Fibroblast of skin of abdomen (primary cell): Measurements from ENCODE around the gene SNTB2.
A peak's percentile ranks its signal among the peaks of the same experiment; 100 is the strongest.

Experiments
- DNase-seq: peaks from one replicate; pipeline ENCODE4 v3.0.0-alpha.2; 2013

Gene SNTB2

DNA sequence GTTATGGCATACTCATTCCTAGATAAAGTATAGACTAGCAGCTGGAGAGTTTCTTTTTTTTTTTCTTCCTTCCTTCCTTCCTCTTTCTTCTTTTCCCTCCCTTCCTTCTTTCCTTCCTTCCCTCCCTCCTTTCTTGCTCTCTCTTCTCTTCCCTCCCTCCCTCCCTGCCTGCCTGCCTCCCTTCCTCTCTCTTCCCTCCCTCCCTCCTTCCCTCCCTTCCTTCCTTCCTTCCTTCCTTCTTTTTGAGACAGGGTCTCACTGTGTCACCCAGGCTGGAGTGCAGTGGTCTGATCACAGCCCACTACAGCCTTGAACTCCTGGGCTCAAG lies 7.0 kb upstream of the SNTB2 start:
- no peak for DNase-seq

DNA sequence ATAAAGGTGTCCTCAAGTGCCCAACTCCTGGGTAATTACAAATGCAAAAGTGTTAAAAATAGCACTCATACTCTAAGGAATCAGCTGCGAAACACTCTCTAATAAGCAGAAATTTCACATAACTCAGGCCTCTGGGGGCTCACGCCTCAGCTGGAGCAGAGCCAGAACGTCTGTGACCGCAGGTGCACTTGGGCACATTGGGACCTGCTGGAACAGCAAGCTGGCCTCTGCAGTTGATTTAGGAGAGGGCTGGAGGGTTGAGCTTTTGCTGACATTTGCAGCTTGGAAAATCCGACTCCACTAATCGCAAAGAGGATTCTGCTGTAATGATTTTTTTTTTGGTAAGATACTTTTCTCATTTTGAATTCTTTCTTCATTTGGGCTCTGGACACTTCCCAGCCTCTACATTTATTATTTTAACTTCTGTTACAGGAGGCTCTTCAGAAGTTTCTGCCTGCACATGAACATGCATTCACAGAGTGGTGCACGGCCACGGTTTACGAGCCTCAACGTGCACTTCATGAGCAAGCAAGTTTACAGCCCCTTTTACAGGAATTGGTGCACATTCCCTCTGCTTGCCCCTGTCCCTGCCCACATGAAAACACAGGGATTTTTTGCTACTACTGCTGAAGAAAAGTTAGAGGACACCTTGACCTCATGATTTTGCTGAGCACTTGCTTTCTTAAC lies 4.1 kb upstream of the SNTB2 start:
- no peak for DNase-seq

GRCh38 chr16:69187446-69188235 lies 677 bp downstream of the SNTB2 start:
- no peak for DNase-seq

DNA sequence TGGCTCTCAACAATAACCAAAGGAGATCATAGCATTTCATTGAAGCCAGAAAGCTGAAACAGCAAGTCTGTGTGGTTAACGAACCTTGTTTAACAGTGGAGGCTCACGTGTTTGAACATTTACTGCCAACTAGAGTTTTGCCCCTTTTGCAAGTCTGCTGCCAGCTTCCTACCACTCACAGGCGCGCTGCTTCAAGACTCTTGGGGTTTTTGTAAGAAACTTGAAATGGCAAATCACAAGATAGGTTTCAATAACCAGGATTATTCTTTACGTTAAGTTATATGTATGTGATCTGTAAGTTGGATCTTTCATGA lies 1.2 kb downstream of the SNTB2 start:
- no peak for DNase-seq

- peak; percentile 68 for DNase-seq
Observed at GRCh38 chr16:69188716-69189115, 1.8 kb downstream of the SNTB2 start.

DNA sequence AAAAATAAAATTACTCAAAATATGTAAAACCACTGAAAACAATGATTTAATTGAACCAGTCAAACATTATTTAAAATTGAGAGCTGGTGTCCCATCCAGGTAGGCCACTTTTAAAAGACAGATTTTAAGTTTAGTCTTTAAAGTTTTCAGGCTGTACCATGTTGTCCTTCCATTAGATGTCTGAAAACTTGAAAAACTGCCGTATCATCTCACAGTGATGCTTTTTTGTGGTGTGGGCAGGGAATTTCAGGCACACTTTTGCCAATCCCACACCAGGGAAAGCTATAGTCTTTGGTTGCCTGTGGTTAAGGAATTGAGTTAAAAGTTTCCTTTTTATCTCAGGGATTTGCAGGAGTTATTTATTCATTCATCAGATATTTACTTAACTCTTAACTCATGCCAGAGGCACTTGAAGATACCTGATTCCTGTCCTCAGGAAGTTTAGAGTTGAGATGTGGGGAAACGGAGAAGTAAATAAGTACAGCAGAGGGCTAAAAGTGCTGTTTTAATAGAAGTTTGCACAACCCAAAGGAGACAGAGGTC lies 3.2 kb downstream of the SNTB2 start:
- no peak for DNase-seq

- DNase-seq: no peak
Observed at GRCh38 chr16:69190598-69190997, 3.6 kb downstream of the SNTB2 start.

DNA sequence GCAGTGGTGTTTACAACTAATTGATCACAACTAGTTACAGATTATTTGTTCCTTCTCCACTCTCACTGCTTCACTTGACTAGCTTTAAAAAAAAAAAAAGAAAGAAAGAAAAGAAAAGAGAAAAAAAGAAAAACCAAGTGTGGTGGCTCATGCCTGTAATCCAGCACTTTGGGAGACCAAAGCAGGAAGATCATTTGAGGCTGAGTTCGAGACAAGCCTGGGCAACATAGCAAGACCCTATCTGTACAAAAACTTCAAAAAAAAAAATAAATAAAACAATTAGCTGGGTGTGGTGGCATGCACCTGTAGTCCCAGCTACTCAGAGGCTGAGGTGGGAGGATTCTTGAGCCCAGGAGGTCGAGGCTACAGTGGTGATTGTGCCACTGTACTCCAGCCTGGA lies 4.2 kb downstream of the SNTB2 start:
- DNase-seq: no peak

DNA sequence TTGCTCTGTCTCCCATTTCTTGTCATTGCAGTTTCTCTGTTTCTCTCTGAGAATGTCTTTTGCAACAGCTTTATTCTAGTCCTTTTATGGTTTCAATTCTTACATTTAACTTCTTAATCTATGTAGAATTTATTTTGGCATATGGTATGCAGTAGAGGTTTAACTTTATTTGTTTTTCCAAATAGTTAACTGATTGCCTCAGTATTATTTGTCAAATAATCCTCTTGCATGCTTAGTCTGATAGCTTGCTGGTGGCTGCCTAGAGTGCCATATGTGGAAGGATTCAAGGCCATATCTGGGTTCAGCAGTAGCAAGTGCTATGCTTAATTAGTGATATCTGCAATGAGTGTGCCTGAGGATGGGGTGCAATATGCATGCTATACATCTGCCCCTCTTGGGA lies 6.9 kb downstream of the SNTB2 start:
- DNase-seq: peak; percentile 46

- no peak for DNase-seq
Observed at GRCh38 chr16:69194488-69194887, 7.5 kb downstream of the SNTB2 start.

GRCh38 chr16:69195369-69196029 lies 8.5 kb downstream of the SNTB2 start:
- DNase-seq: no peak

DNA sequence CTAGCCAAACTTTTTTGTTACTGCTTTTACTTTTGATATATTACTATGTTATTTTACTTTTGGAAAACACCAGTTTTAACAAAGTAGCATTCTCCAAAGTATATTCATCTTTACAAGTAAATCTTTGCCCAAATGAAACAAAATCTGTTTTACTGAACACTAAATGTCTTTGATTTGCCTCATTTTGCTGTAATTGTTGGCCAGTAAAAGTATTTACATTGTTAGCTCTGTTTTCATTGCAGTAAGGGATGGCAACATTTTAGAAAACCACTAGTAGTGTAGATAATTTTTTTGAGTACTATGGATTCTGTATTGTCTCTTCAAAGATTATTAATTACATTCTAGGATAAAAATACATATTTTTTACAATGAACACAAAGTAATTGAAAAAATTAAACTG lies 10.6 kb downstream of the SNTB2 start:
- no peak for DNase-seq

DNA sequence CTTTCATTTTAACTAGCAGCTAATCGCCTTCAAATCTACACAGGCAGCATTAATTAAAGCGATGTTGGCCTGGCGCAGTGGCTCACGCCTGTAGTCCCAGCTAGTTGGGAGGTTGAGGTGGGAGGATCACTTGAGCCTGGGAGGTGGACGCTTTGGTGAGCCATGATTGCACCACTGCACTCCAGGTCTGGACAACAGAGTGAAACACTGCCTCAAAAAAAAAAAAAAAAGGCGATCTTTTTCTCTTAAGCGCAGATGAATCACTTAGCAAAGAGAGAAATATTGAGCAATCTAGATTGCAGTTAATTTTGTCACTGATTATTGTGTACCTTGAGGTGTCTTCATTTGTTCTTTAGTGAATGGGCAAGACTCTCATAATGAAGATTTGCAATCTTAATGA lies 12.4 kb downstream of the SNTB2 start:
- DNase-seq: peak; percentile 39

- no peak for DNase-seq
Observed at GRCh38 chr16:69201291-69201690, 14.3 kb downstream of the SNTB2 start.

- DNase-seq: no peak
Observed at GRCh38 chr16:69201787-69202186, 14.8 kb downstream of the SNTB2 start.

GRCh38 chr16:69204172-69204571 lies 17.2 kb downstream of the SNTB2 start:
- no peak for DNase-seq

DNA sequence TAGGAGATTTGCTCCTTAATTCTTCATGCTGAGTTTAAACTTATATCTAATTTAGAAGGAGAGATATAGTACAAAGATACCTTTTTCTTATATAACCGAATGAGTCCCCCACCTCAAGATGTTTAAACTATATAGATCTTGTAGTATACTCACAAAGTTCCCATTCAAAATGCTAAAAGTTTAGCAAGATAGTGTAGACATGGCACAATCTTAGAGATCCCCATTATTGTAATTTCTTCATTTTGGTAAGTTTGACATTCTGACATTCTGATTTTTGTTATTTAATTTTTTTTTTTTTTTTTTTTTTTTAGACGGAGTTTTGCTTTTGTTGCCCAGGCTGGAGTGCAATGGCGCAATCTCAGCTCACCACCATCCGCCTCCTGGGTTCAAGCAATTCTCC lies 22.8 kb downstream of the SNTB2 start:
- DNase-seq: no peak

DNA sequence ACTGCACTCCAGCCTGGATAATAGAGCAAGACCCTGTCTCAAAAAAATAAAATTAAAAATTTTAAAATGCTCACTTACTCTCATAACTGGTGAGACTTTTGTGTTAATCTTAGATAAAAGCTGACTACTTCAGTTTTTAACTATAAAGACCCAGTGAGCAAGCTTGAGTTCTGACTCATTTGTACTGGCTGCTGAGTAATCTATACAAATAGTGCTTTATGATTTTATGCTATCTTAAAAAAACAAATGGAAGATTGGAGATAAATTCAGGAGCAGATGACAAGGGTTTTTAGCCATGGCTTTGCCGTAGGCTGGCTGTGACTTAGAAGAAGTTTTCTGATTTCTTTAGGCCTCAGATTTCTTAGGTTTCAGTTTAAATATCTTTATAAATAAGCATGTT lies 30.5 kb downstream of the SNTB2 start:
- peak; percentile 54 for DNase-seq

DNA sequence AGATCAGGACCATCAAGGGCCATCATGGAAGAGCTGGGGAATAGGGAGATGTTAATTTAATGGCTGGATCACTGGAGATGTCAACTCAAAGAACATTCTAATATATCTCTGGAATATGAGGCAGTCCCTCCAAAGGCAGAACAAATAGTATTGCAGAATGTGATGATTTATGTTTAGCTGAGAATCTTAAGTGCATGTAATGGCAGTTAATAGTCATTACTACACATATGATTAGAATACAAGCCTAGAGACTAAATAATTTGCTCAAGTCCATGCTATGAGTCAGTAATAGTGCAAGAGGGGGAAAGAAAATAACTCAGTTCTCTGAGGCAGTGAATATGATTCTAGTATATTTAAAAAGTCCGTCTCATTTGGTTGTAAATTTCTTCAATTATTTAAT lies 32.3 kb downstream of the SNTB2 start:
- DNase-seq: peak; percentile 21

GRCh38 chr16:69223882-69224281 lies 36.9 kb downstream of the SNTB2 start:
- DNase-seq: peak; percentile 45

DNA sequence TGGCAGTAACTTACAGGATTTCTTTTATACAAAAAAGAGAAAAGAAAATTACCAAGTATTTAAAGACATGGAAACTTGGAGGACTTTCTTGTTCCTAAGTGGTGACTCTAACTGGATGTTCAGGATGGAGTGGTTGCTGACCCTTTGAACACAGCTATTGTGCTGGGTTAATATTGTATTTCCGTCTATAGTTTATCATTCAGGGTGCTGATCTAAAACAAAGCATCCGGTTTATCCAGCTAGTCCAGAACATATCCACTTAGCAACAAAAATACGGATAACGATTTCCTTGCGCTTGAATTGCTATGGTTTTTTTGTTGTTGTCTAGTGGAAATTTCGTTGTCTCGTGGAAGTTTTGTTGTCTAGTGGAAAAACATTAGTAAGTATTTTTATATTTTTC lies 38.2 kb downstream of the SNTB2 start:
- no peak for DNase-seq

DNA sequence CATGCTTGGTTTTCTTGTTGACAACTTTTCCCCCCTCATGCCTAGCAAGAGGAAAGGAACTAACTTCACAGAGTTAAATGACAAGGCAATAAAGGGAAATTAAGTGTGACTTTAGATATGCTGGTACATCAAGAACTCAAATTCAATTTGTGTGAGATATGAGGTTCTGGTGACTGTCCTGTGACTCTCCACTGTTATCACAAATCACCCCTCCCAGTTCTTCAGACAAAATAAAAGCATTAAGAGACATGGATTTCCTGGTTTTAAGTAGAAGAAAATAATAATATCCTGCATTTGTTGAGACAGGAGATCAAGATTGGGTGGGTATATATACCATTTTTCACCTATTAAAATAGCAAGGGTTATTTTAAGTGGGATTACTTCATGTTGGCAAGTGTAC lies 46.2 kb downstream of the SNTB2 start:
- no peak for DNase-seq

DNA sequence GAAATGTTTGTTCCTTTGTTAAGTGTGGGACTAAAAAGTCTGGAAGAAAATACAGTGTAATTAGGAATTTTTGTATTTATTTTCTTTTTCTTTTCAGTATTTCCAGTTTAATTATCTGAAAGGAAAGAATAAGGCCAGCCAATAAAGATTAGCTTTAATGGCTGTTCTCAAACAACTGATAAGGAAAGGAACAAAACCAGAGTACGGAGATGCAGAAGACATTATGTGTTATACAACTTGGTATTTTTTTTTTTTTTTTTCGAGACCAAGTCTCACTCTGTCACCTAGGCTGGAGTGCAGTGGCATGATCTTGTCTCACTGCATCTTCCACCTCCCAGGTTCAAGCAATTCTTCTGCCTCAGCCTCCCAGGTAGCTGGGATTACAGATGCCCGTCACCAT lies 47.5 kb downstream of the SNTB2 start:
- DNase-seq: no peak

GRCh38 chr16:69236319-69236718 lies 49.4 kb downstream of the SNTB2 start:
- DNase-seq: no peak
